Right lung (tissue), 5 donors: Measurements from ENCODE around the gene SORCS2. TPM values are rescaled to one million over a fixed set of nuclear protein-coding genes. Genes with fewer than 3 reads are reported as not detected.
"Not testable (repeated sequence)": the region's sequence is repeated elsewhere in the genome, so short reads cannot be mapped to it uniquely, and the experiment has no call there.

Source experiments
- DNase-seq, 2 donors: peaks; one replicate each; pipeline ENCODE4 v3.0.0-alpha.2; 2013
- polyA plus RNA-seq, 5 donors: library from polyadenylated mRNA; unstranded; fragments of 120-200 nt; gene quantifications; one replicate each; pipeline versions ENCODE4 v1.2.1 to v1.2.3, GENCODE V29; 2013; ENCODE audit warnings: inconsistent platforms in 1 of 5, low replicate concordance in 1 of 5; ENCODE audit not compliant: insufficient read length in 5 of 5, insufficient read depth in 1 of 5

Gene SORCS2
- polyA plus RNA-seq, 5 donors: 4.8 to 8.6 (median 5.8) TPM

DNA sequence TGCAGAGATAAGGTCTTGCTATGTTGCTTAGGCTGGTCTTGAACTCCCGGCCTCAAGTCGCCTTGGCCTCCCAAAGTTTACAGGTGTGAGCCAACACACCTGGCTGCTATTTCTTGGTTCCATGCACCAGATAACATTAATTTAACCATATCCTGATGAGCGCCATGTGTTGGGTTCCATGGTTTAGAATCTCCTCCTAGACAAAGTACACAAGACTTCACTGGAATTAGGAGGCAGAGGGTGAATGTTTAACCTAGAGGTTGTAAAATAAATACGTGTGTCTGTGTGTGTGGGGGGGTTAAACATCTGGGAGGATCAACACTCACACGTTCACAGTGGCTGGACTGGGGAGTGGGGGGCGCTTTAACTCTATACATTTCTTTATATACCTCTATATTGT, 32.4 kb upstream of the SORCS2 start:
- DNase-seq: no peak

- DNase-seq: no peak
Measured at GRCh38 chr4:7160439-7160838, 31.9 kb upstream of the SORCS2 start.

GRCh38 chr4:7160951-7161440, 31.3 kb upstream of the SORCS2 start:
- DNase-seq: no peak

- DNase-seq: no peak
Measured at GRCh38 chr4:7161721-7162214, 30.6 kb upstream of the SORCS2 start.

DNA sequence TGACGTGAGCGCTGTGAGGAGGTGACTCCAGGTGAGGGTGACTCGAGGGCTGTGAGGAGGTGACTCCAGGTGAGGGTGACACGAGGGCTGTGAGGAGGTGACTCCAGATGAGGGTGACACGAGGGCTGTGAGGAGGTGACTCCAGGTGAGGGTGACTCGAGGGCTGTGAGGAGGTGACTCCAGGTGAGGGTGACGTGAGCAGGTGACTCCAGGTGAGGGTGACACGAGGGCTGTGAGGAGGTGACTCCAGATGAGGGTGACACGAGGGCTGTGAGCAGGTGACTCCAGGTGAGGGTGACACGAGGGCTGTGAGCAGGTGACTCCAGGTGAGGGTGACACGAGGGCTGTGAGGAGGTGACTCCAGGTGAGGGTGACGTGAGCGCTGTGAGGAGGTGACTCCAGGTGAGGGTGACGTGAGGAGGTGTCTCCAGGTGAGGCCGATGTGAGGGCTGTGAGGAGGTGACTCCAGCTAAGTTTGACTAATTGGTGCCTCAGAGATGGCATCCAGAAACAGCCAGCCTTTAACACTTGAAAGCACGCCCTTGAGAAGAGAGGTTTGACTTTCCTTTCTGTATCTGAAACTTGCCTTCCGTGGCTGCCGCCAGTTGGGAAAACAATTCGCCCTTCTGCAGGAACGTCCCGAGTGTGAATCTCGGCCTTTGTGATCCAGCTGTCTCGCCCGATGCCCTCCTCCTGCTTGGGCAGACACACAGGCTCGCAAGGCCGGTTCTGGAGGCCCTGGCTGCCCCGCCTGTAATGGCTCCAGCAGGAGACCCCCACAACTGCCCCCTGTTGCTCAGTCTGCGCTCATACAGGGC, 27.1 kb upstream of the SORCS2 start:
- DNase-seq: not testable (repeated sequence)

GRCh38 chr4:7165874-7166201, 26.5 kb upstream of the SORCS2 start:
- DNase-seq: no peak

- DNase-seq: no peak
Measured at GRCh38 chr4:7166237-7166636, 26.1 kb upstream of the SORCS2 start.

DNA sequence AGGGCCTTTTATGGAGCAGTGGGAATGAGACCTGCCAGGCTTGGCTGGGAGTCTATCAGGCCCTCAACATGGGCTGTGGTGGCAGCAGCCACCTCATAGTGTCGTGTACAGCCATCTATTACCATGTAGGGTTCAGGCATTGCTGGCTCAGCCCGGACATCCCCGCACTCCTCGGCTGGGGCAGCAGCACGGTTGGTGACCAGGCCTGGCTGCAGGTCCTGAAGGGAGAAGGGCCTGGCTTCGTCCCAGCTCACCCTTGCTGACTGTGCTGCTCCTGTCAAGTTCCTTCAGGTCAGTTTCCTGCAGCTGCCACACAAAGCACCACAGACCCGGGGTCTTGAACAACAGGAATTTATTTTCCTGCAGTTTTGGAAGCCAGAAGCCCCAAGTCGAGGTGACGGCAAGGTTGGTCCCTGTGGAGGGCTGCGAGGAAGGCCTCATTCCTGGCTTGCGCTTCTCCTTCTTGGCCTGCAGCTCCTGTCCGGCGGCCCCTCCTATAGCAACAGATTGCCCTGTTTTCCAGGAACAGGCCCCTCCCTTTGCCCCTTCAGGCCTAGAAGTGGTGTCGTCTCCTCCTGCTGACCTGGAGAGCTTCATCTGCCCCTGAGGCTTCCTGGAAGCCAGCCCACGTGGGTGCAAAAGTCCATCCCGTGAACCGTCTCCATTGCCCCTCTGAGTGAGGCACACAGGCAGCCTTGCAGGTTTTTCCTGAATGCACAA, 25.2 kb upstream of the SORCS2 start:
- DNase-seq: no peak

DNA sequence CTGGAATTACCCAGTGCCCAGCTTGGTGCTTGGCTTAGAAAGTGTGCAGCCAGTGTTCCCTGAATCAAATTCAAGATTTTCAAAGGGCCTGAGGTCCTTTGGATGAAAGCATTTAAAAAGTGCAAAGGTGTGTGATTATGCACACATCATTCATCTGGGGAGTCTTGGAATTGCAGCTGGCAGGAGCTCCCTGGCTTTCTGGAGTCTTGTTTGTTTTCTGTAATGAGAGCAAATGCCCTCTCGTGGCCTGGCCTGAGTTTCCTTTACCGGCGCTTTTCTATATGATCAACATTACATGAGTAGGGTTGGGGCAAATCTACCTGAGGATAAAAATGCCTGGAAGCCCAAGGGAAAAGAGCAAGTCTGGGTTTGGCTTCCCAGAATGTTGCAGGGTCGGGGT, 24.6 kb upstream of the SORCS2 start:
- no peak for DNase-seq

DNA sequence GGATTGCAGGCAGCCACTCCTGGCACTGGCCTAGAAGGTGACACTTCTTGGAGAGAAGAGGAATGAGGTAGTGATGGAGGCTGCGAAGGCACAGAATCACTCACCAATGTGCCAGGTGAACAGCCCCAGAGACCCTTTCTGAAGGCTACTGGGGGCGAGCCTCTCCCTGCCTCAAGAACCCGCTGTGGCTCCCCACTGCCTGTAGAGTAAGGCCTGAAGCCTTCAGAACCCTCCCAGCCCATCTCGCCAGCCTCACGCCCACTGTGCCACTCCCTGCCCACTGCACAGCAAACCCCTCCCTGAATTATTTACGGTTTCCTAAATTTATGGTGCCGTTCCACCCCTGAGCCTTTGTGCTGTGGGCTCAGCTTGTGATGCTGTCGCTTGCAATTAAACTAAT, 24.2 kb upstream of the SORCS2 start:
- no peak for DNase-seq

- no peak for DNase-seq
Measured at GRCh38 chr4:7169134-7169533, 23.2 kb upstream of the SORCS2 start.

- no peak for DNase-seq
Measured at GRCh38 chr4:7170012-7170411, 22.3 kb upstream of the SORCS2 start.

DNA sequence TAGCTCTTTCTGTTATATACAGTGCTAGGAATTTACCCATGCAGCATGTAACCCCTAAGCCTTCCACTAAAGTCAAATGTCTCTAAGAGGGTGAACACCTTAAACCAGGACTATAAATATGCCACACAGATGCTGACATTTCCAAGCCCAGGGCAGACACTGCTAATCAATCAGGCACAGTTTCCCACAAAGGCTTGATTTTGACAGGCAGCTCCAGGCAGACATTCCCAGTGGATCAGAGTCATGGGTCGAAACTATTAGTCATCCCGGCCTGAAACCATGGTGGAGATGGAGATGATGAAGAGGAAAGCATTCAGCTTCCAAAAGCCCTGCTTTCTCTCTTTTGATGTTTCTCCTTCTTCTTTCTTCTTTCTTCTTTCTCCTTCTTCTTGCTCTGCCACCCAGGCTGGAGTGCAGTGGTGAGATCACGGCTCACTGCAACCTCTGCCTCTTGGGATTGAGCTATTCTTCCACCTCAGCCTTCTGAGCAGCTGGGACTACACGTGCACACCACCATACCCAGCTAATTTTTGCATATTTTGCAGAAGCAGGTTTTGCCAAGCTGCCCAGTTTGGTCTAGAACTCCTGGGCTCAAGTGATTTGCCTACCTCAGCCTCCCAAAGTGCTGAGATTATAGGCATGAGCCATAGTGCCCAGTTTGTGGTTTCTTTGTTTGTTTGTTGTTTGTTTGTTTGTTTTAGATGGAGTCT, 21.0 kb upstream of the SORCS2 start:
- no peak for DNase-seq

GRCh38 chr4:7172508-7172907, 19.8 kb upstream of the SORCS2 start:
- DNase-seq: no peak

GRCh38 chr4:7172946-7173345, 19.4 kb upstream of the SORCS2 start:
- DNase-seq: no peak

DNA sequence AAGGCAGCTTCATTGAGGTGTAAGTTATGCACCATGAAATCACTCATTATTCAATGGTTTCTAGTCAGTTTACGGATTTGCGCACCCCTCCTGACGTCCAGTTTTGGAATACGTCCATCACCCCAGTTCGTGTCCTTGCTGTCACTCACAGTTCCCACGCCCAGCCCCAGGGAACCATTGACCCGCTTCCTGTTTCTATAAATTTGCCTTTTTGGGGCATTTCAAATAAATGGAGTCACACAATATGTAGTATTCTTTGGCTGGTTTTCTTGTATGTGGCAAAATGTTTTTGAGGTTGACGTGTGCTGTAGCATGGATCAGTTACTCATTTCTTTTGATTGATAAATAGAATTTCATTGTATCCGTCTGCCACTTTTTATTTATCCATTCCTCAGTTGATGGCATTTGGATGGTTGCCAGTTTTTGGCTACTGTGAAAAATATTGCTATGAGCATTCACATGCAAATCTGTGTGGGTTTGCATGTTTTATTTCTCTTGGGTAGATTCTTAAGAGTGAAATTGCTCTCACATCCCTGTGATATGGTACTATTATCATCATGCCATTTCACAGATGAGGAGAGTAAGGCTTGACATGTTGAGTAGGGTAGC, 18.4 kb upstream of the SORCS2 start:
- no peak for DNase-seq

GRCh38 chr4:7179158-7179557, 13.2 kb upstream of the SORCS2 start:
- no peak for DNase-seq

- no peak for DNase-seq
Measured at GRCh38 chr4:7180938-7181337, 11.4 kb upstream of the SORCS2 start.

GRCh38 chr4:7182616-7183015, 9.7 kb upstream of the SORCS2 start:
- no peak for DNase-seq

DNA sequence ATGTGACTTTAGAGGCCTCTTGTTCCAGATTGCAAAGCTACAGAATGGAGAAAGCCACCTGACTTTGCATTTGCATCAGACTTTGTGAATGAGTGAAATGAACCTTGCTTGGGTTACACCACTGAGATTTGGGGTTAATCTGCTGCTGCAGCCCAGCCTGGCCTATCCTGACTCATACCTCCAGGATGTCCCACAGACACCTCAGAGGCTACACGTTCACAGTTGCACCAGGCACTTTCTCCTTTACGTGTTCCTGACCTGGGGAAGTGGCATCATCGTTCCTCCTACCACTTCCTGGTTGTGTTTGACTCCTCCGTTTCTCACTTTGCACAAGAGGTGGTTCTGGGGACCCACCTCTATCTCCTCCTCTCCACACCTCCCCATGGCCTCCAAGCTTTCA, 9.2 kb upstream of the SORCS2 start:
- no peak for DNase-seq

DNA sequence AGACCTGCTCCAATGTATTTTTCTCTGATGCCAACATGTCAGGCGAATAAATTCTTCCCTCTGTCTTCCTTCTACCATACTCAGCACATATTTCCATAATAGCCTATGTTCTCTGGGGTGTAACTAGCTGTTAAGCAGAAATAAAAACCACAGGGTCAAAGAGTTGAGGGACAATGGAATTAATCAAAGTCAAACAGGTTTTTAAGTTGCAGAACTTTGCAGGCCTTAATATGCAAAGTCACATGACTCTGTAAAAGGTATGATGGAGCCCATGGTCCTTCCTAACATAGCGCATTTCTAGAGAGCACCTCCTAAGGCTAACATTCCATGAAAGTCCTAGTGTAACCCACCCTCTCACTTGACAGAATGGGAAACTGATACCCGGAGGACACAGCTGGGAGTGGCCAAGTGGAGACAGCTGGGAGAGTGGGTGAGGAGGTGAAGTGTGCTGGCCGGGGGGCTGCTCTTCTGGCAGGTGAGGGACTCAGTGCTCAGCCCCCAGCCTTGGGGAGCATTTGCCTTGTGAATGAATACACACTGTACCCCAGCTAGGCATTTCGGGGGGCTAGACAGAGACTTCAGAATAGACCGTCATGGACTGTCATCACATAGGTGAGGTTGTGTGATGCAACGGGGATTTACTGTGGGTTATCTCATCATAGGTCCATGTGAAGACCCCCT, 8.4 kb upstream of the SORCS2 start:
- DNase-seq: no peak
